HFFc6 (cell line): ENCODE data around the gene SMOC2. TPM values are rescaled to one million over a fixed set of nuclear protein-coding genes. Genes with fewer than 3 reads are reported as not detected.

Source experiments
- DNase-seq: peaks from one replicate; pipeline ENCODE4 v3.0.0-alpha.2; 2018
- H3K27ac Mint-ChIP-seq: 2 replicates; pipeline ENCODE4 v1.8.0; 2020; ENCODE audit warnings: mild to moderate bottlenecking, mixed read lengths
- H3K27me3 Mint-ChIP-seq: 2 replicates; pipeline ENCODE4 v1.8.0; 2021; ENCODE audit warnings: mild to moderate bottlenecking, moderate library complexity, mixed read lengths; ENCODE audit not compliant: insufficient read depth
- H3K36me3 Mint-ChIP-seq: 2 replicates; pipeline ENCODE4 v1.8.0; 2021; ENCODE audit warnings: low read depth, mixed read lengths
- H3K4me1 Mint-ChIP-seq: 2 replicates; pipeline ENCODE4 v1.8.0; 2020; ENCODE audit warnings: low read depth, mixed read lengths
- H3K4me3 Mint-ChIP-seq: 2 replicates; pipeline ENCODE4 v1.8.0; 2020; ENCODE audit warnings: mild to moderate bottlenecking, moderate library complexity, mixed read lengths
- H3K9me3 Mint-ChIP-seq: 2 replicates; pipeline ENCODE4 v1.8.0; 2020; ENCODE audit warnings: mild to moderate bottlenecking, mixed read lengths
- CTCF ChIP-seq: fragments of 200-600 bp; sonication (generic); IDR thresholded peaks from 2 replicates; pipeline ENCODE4 v1.5.0; 2021; ENCODE audit warnings: antibody characterized with exemption, mild to moderate bottlenecking
- total RNA-seq, 6 experiments: library from RNA; stranded (reverse); fragmentation: NEBNext Ultra II Directional; extraction: Animal tissue kit (Norgen Biotek cat#: 25700); gene quantifications; 2 replicates in 1 of 6; 3 replicates in 5 of 6; pipeline ENCODE4 v1.2.3, GENCODE V29; 2021

SMOC2 gene
- total RNA-seq, 6 experiments from 2014 or later, result not detected

GRCh38 chr6:168709991-168710390, 269.0 kb downstream of the SMOC2 start:
- H3K27ac Mint-ChIP-seq, result no peak overlapping the region
- H3K27me3 Mint-ChIP-seq, result no peaks in the 10 kb centered on the region
- peaks cover 52% of the 10 kb centered on the region for H3K9me3 Mint-ChIP-seq
- no peak overlapping the region for H3K4me3 Mint-ChIP-seq
- no peaks in the 10 kb centered on the region for H3K4me1 Mint-ChIP-seq
- no peak for TF ChIP-seq CTCF
- H3K36me3 Mint-ChIP-seq, result no peaks in the 10 kb centered on the region; the same call in 1 of the 2 replicates
- DNase-seq, result no peak

GRCh38 chr6:168711049-168711640, 270.2 kb downstream of the SMOC2 start:
- Mint-ChIP-seq H3K27me3 (no peaks in the 10 kb centered on the region), H3K36me3 (no peaks in the 10 kb centered on the region; the same call in 1 of the 2 replicates), H3K27ac (no peak overlapping the region), H3K4me3 (no peak overlapping the region), H3K4me1 (no peaks in the 10 kb centered on the region), H3K9me3 (peaks cover 44% of the 10 kb centered on the region)
- no peak for DNase-seq
- peak; percentile 69 for TF ChIP-seq CTCF

GRCh38 chr6:168711666-168712300, 270.8 kb downstream of the SMOC2 start:
- Mint-ChIP-seq H3K9me3 (peaks cover 42% of the 10 kb centered on the region), H3K27me3 (no peaks in the 10 kb centered on the region), H3K4me1 (no peaks in the 10 kb centered on the region), H3K4me3 (no peak overlapping the region), H3K36me3 (no peaks in the 10 kb centered on the region; the same call in 1 of the 2 replicates), H3K27ac (no peak overlapping the region)
- TF ChIP-seq CTCF, result no peak
- no peak for DNase-seq

GRCh38 chr6:168712993-168713392, 272.0 kb downstream of the SMOC2 start:
- DNase-seq, result no peak
- H3K4me1 Mint-ChIP-seq, result no peaks in the 10 kb centered on the region
- H3K36me3 Mint-ChIP-seq, result no peaks in the 10 kb centered on the region; the same call in 1 of the 2 replicates
- TF ChIP-seq CTCF, result no peak
- peaks cover 44% of the 10 kb centered on the region for H3K9me3 Mint-ChIP-seq
- H3K27me3 Mint-ChIP-seq, result no peaks in the 10 kb centered on the region
- no peak overlapping the region for H3K27ac Mint-ChIP-seq
- no peak overlapping the region for H3K4me3 Mint-ChIP-seq

GRCh38 chr6:168713839-168714238, 272.9 kb downstream of the SMOC2 start:
- no peaks in the 10 kb centered on the region for H3K27me3 Mint-ChIP-seq
- no peak for DNase-seq

More at GRCh38 chr6:168713839-168714238, 272.9 kb downstream of the SMOC2 start:
- H3K4me1 Mint-ChIP-seq, result no peaks in the 10 kb centered on the region
- peaks cover 43% of the 10 kb centered on the region for H3K9me3 Mint-ChIP-seq
- H3K36me3 Mint-ChIP-seq, result peaks cover 4% of the 10 kb centered on the region; the same call in 1 of the 2 replicates
- no peak overlapping the region for H3K27ac Mint-ChIP-seq
- no peak overlapping the region for H3K4me3 Mint-ChIP-seq
- TF ChIP-seq CTCF, result peak; percentile 35; the same call in 1 of the 2 replicates
